Right hindlimb (tissue), 1 donor: ENCODE measurements around the gene BHLHA15.

Experiments
- DNase-seq: peaks from one replicate; pipeline ENCODE4 v3.0.0-alpha.2; 2018

The BHLHA15 gene

GRCh38 chr7:98228801-98229200, 17.6 kb downstream of the BHLHA15 start:
- DNase-seq = no peak

GRCh38 chr7:98229441-98229840, 18.2 kb downstream of the BHLHA15 start:
- DNase-seq = no peak

- no peak for DNase-seq
Observed at GRCh38 chr7:98229991-98230745, 18.9 kb downstream of the BHLHA15 start.

- no peak for DNase-seq
Observed at GRCh38 chr7:98230746-98231471, 19.7 kb downstream of the BHLHA15 start.

- no peak for DNase-seq
Observed at GRCh38 chr7:98231493-98232262, 20.4 kb downstream of the BHLHA15 start.

GRCh38 chr7:98232263-98232585, 21.0 kb downstream of the BHLHA15 start:
- no peak for DNase-seq

GRCh38 chr7:98232799-98233198, 21.6 kb downstream of the BHLHA15 start:
- no peak for DNase-seq

- no peak for DNase-seq
Observed at GRCh38 chr7:98233219-98234070, 22.2 kb downstream of the BHLHA15 start.

- DNase-seq = no peak
Observed at GRCh38 chr7:98234429-98235147, 23.3 kb downstream of the BHLHA15 start.

- DNase-seq = no peak
Observed at GRCh38 chr7:98235901-98236300, 24.7 kb downstream of the BHLHA15 start.

- DNase-seq = no peak
Observed at GRCh38 chr7:98236355-98237185, 25.3 kb downstream of the BHLHA15 start.

GRCh38 chr7:98238076-98238475, 26.8 kb downstream of the BHLHA15 start:
- DNase-seq = no peak

GRCh38 chr7:98238976-98239375, 27.7 kb downstream of the BHLHA15 start:
- DNase-seq = no peak

GRCh38 chr7:98240961-98241673, 29.9 kb downstream of the BHLHA15 start:
- no peak for DNase-seq

- no peak for DNase-seq
Observed at GRCh38 chr7:98241674-98242241, 30.5 kb downstream of the BHLHA15 start.

- no peak for DNase-seq
Observed at GRCh38 chr7:98242342-98242741, 31.1 kb downstream of the BHLHA15 start.

GRCh38 chr7:98242934-98243333, 31.7 kb downstream of the BHLHA15 start:
- no peak for DNase-seq

GRCh38 chr7:98244871-98245270, 33.6 kb downstream of the BHLHA15 start:
- no peak for DNase-seq

- no peak for DNase-seq
Observed at GRCh38 chr7:98248156-98248555, 36.9 kb downstream of the BHLHA15 start.

- DNase-seq = no peak
Observed at GRCh38 chr7:98249106-98249505, 37.9 kb downstream of the BHLHA15 start.
